ENCODE measurements around the gene TBCE. TPM values are rescaled to one million over a fixed set of nuclear protein-coding genes. Genes with fewer than 3 reads are reported as not detected.

Gene TBCE
- total and polyA plus RNA-seq, 9 of the 15 experiments (the other 6 are each of a cell fraction or from before 2014, with no cell fraction given): 52.6 to 92.1 (median 82.1) TPM

- TF ChIP-seq ZMIZ1 (IDR thresholded peaks at IDR 0.05; ENCODE audit: low read depth in 2 of 2, low read length in 2 of 2): peak in 1 of 2 experiments; percentile 26; a peak in 1 of 4 replicates
- peak; percentile 79 for TF ChIP-seq TAF7 (tag; IDR thresholded peaks at IDR 0.05)
- no peak for TF ChIP-seq RHOXF2B (CRISPR knock-in tag; conservative IDR thresholded peaks at IDR 0.05)
- TF ChIP-seq FOXO4 (CRISPR knock-in tag; IDR thresholded peaks at IDR 0.05): no peak
- TF ChIP-seq SETDB1 (IDR thresholded peaks at IDR 0.05; ENCODE audit: low read length): peak; percentile 79
- no peak for TF ChIP-seq MCM2 (IDR thresholded peaks at IDR 0.05; ENCODE audit: low read depth)
- no peak for TF ChIP-seq NEUROD1 (IDR thresholded peaks at IDR 0.05; ENCODE audit: borderline replicate concordance, low read depth, low read length, partially characterized antibody)
- peak in 1 of 2 experiments; percentile 96; a peak in 3 of 4 replicates for TF ChIP-seq SRF (CRISPR knock-in tag; IDR thresholded peaks at IDR 0.05)
- TF ChIP-seq CUX1 (CRISPR knock-in tag; IDR thresholded peaks at IDR 0.05): no peak
- TF ChIP-seq TCF7L2 (IDR thresholded peaks at IDR 0.05; ENCODE audit: low read depth, low read length): no peak
- no peak for TF ChIP-seq RFX1 (IDR thresholded peaks at IDR 0.05)
- no peak for TF ChIP-seq SRSF3 (IDR thresholded peaks at IDR 0.05; ENCODE audit: insufficient read depth, low read length)
- no peak for TF ChIP-seq RFX5 (IDR thresholded peaks at IDR 0.05; ENCODE audit: low read depth, low read length)
- TF ChIP-seq ZBTB43 (CRISPR knock-in tag; IDR thresholded peaks at IDR 0.05): no peak
- no peak for TF ChIP-seq E2F3 (CRISPR knock-in tag; IDR thresholded peaks at IDR 0.05)
These were observed at the start of gene TBCE (continued) for GRCh38 chr1:235367000-235367908.
